SK-N-SH (cell line): Measurements from ENCODE around the gene AFAP1L2. TPM values are rescaled to one million over a fixed set of nuclear protein-coding genes. Genes with fewer than 3 reads are reported as not detected.

Experiments used
- CTCF ChIA-PET: fragments of 300-600, 350-600 bp; formaldehyde crosslinking; extraction: SDS; loops from one replicate; lab custom pipeline; 2021; lab: Yijun Ruan, JAX
- POLR2A ChIA-PET: fragments of 350-600 bp; sonication (Branson Sonifier 250); formaldehyde crosslinking; extraction: SDS; loops from one replicate; lab custom pipeline; 2020; ENCODE audit warnings: antibody characterized with exemption, inconsistent platforms; lab: Yijun Ruan, JAX
- DNase-seq: peaks from one replicate; pipeline ENCODE4 v3.0.0; 2012
- H2AFZ ChIP-seq: fragments of 200-600 bp; sonication (generic); 2 replicates; pipeline ENCODE4 v1.8.1; 2016; ENCODE audit warnings: antibody characterized with exemption, mild to moderate bottlenecking, low read depth
- H3F3A ChIP-seq: fragments of 200-600 bp; sonication (generic); replicated peaks from 2 replicates; pipeline ENCODE3; 2016; ENCODE audit warnings: antibody characterized with exemption, mild to moderate bottlenecking; ENCODE audit not compliant: insufficient read depth
- H3K27ac ChIP-seq, 2 experiments: fragments of 200-500 bp in 1 of 2; fragments of 200-600 bp in 1 of 2; sonication (Bioruptor generic) in 1 of 2; sonication (generic), shearing (Covaris generic) in 1 of 2; 2 replicates each; pipeline versions ENCODE4 v1.5.1 to v1.6.1; 2014 to 2016; ENCODE audit warnings: low read depth in 2 of 2, inconsistent platforms in 1 of 2, low read length in 1 of 2, mild to moderate bottlenecking in 1 of 2, mixed read lengths in 1 of 2
- H3K27me3 ChIP-seq: fragments of 200-600 bp; sonication (generic), shearing (Covaris generic); 2 replicates; pipeline ENCODE4 v1.6.1; 2016; ENCODE audit warnings: mixed run types; ENCODE audit not compliant: insufficient read depth
- H3K36me3 ChIP-seq, 2 experiments: fragments of 200-500 bp in 1 of 2; fragments of 200-600 bp in 1 of 2; sonication (Bioruptor generic) in 1 of 2; sonication (generic) in 1 of 2; replicated peaks in 1 of 2; 2 replicates each; pipeline versions ENCODE3 to v1.5.1; 2014 to 2016; ENCODE audit warnings: low read length in 1 of 2, mild to moderate bottlenecking in 1 of 2; ENCODE audit not compliant: insufficient read depth in 2 of 2, control insufficient read depth in 1 of 2
- H3K4me1 ChIP-seq, 2 experiments: fragments of 200-500 bp in 1 of 2; fragments of 200-600 bp in 1 of 2; sonication (Bioruptor generic) in 1 of 2; sonication (generic), shearing (Covaris generic) in 1 of 2; 2 replicates each; pipeline versions ENCODE4 v1.5.1 to v1.6.1; 2014 to 2016; ENCODE audit warnings: low read depth in 1 of 2, low read length in 1 of 2, mixed run types in 1 of 2; ENCODE audit not compliant: insufficient read depth in 2 of 2, control insufficient read depth in 1 of 2
- H3K4me2 ChIP-seq: fragments of 200-600 bp; sonication (generic), shearing (Covaris generic); 2 replicates; pipeline ENCODE4 v1.6.1; 2017; ENCODE audit warnings: mixed run types
- H3K4me3 ChIP-seq, 2 experiments: fragments of 200-500 bp in 1 of 2; fragments of 200-600 bp in 1 of 2; sonication (Bioruptor generic) in 1 of 2; sonication (generic), shearing (Covaris generic) in 1 of 2; 2 replicates each; pipeline versions ENCODE4 v1.5.1 to v1.8.1; 2014 to 2016; ENCODE audit warnings: low read depth in 2 of 2, inconsistent platforms in 1 of 2, low read length in 1 of 2, mild to moderate bottlenecking in 1 of 2, mixed read lengths in 1 of 2, moderate library complexity in 1 of 2
- H3K79me2 ChIP-seq: fragments of 200-600 bp; sonication (generic); 2 replicates; pipeline ENCODE4 v1.8.1; 2017; ENCODE audit warnings: mild to moderate bottlenecking; ENCODE audit not compliant: insufficient read depth
- H3K9ac ChIP-seq: fragments of 200-600 bp; sonication (generic); 2 replicates; pipeline ENCODE4 v1.6.1; 2017; ENCODE audit warnings: mixed run types
- H3K9me2 ChIP-seq: fragments of 200-600 bp; sonication (generic); 2 replicates; pipeline ENCODE4 v1.6.1; 2017; ENCODE audit warnings: mixed run types
- H3K9me3 ChIP-seq: fragments of 200-600 bp; sonication (generic); 2 replicates; pipeline ENCODE4 v1.6.1; 2017; ENCODE audit warnings: mixed run types, mild to moderate bottlenecking, moderate library complexity
- H4K20me1 ChIP-seq: fragments of 200-600 bp; sonication (generic); 2 replicates; pipeline ENCODE4 v1.6.1; 2017; ENCODE audit warnings: mild to moderate bottlenecking, mixed run types; ENCODE audit not compliant: insufficient read depth
- CHD2 ChIP-seq: fragments of 150-350 bp; IDR thresholded peaks from 2 replicates; pipeline ENCODE4 v1.6.1; 2018; ENCODE audit warnings: low read length; ENCODE audit not compliant: partially characterized antibody
- EP300 ChIP-seq, 2 experiments: IDR thresholded peaks; 2 replicates each; pipeline versions ENCODE4 v1.4.0 to v1.6.1; 2012; ENCODE audit warnings: borderline replicate concordance in 1 of 2, low read depth in 1 of 2, low read length in 1 of 2
- FOSL2 ChIP-seq: IDR thresholded peaks from 2 replicates; pipeline ENCODE4 v1.4.0; 2012; ENCODE audit warnings: low read depth, mild to moderate bottlenecking, moderate library complexity, borderline replicate concordance
- FOXJ3 ChIP-seq: sonication (generic); formaldehyde crosslinking; IDR thresholded peaks from 2 replicates; pipeline ENCODE4 v1.5.1; 2020; ENCODE audit warnings: mild to moderate bottlenecking, missing genetic modification reagents
- JUND ChIP-seq: IDR thresholded peaks from 2 replicates; pipeline ENCODE4 v1.4.0; 2012
- NFIC ChIP-seq: IDR thresholded peaks from 2 replicates; pipeline ENCODE4 v1.4.0; 2012; ENCODE audit warnings: borderline replicate concordance
- NRF1 ChIP-seq: IDR thresholded peaks from 2 replicates; pipeline ENCODE4 v1.6.1; 2012; ENCODE audit warnings: low read depth, mild to moderate bottlenecking, low read length
- POLR2AphosphoS5 ChIP-seq: IDR thresholded peaks from 2 replicates; pipeline ENCODE4 v1.6.1; 2012; ENCODE audit warnings: low read depth, low read length
- SMC3 ChIP-seq: IDR thresholded peaks from 2 replicates; pipeline ENCODE4 v1.6.1; 2012; ENCODE audit warnings: low read depth, low read length, improper control_type of control experiment
- TAF1 ChIP-seq: IDR thresholded peaks from 2 replicates; pipeline ENCODE4 v1.6.1; 2012; ENCODE audit warnings: low read depth, mild to moderate bottlenecking, low read length, moderate library complexity, borderline replicate concordance
- TEAD4 ChIP-seq: IDR thresholded peaks from 2 replicates; pipeline ENCODE4 v1.4.0; 2012; ENCODE audit warnings: mild to moderate bottlenecking, borderline replicate concordance; ENCODE audit not compliant: insufficient read depth
- YY1 ChIP-seq: IDR thresholded peaks from 2 replicates; pipeline ENCODE4 v1.4.0; 2012; ENCODE audit warnings: low read depth, mild to moderate bottlenecking
- WGBS: methylation state at CpG from one replicate; pipeline ENCODE4 v1.1.6; 2017; ENCODE audit warnings: low lambda C conversion rate; 5-methylcytosine and 5-hydroxymethylcytosine counted together
- polyA plus RNA-seq, 3 experiments: library from polyadenylated mRNA; depleted of rRNA; stranded (reverse); fragments of >200 nt; gene quantifications; 2 replicates each; pipeline ENCODE4 v1.2.3, GENCODE V29; 2012

The AFAP1L2 gene
- polyA plus RNA-seq, 1 of the 3 experiments (the other 2 are of a cell fraction): 0.54 TPM

DNA sequence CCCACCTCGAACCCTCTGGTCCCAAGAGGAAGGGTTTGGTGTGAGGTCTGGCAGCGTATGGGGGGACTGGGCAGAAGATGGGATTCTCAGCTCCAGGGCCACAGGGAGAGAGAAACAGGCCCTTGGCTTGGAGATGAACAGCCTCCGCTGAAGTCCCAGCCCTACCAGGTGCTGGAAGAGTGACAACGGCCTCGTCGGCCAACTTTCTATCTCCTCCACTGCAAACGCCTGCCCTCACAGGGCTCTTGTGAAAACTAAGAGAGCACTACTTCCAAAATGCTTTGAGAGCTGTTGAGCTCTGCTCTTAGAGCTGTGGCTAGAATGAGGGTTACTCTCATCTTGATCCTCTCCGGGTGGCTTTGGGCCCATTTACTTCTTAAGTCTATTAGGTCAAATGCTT is 63.5 kb downstream of the AFAP1L2 start:
- Histone ChIP-seq H3K9me2 (no peaks in the 10 kb centered on the region), H3K27ac (no peak overlapping the region), H3F3A (no peaks in the 10 kb centered on the region), H3K9ac (no peak overlapping the region), H3K27me3 (no peaks in the 10 kb centered on the region), H4K20me1 (no peaks in the 10 kb centered on the region), H3K9me3 (no peaks in the 10 kb centered on the region), H3K4me2 (no peak overlapping the region), H3K36me3 (no peaks in the 10 kb centered on the region), H3K79me2 (no peaks in the 10 kb centered on the region), H3K4me3 (no peak overlapping the region), H2AFZ (no peak overlapping the region), H3K4me1 (no peaks in the 10 kb centered on the region)
- DNase-seq: no peak
- ChIA-PET CTCF (interaction anchor here (0.6 to 1.2 kb wide), 2 partner anchors 12 to 26 kb away, joined by 3 read pairs; no protein-coding TSS in a partner anchor), POLR2A (no interaction called here)
- WGBS: 76% methylated on average over 7 of the region's 8 CpGs
- no peak for TF ChIP-seq FOSL2
- TF ChIP-seq SMC3: no peak
- no peak for TF ChIP-seq TAF1
- no peak for TF ChIP-seq NFIC
- no peak for TF ChIP-seq NRF1
- no peak for TF ChIP-seq POLR2AphosphoS5
- TF ChIP-seq EP300 (IDR thresholded peaks at IDR 0.05; ENCODE audit: borderline replicate concordance in 1 of 2, low read depth in 1 of 2, low read length in 1 of 2): no peak
- no peak for TF ChIP-seq YY1
- no peak for TF ChIP-seq JUND

DNA sequence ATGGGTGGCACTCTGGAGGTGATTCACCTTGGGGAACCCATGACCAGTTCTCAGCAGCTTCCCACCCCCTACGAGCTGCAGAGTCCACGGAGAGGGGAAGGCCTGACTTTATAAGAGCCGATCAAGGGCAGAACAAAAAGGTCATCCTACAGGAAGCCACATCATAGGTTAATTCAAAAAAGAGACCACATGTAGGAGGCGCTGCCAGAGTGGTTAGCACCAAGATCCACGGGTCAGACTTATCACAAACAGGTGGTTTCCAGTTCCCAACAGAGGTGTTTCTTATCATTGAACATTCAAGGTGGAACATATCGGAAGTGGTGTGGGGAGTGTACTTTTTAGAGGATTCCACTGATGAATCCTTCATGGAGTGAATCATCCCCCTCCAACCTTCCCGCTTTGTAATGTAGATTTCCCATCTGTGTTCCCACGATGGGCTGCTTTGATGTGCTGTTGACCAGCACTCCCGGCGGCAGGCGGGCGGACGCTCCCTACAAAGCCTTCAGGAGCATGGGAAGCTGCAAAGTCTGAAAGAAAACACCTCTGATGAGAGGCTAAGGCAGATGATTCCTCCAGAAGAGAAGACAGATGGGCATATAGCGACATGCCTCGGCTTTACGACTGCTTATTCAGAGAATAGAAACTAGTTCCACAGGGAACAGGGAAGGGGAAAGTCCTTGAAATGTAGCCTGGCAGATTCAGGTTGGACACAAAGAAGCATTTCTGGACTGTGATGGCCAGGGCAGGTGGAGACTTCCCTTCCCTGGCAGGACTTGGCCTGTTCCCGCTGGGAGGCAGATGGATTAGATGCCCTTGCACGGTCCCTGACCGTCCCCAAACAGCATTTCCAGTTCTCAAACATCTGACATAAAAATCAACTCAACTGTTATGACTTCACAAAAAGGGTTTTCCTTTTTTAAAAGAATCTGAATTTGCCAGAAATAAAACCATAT is 66.5 kb downstream of the AFAP1L2 start:
- no peaks in the 10 kb centered on the region for H3K9me3 ChIP-seq
- H3K27me3 ChIP-seq: peaks cover 5% of the 10 kb centered on the region; the same call in 1 of the 2 replicates
- H3K9ac ChIP-seq: no peak overlapping the region
- H4K20me1 ChIP-seq: no peaks in the 10 kb centered on the region
- H3K79me2 ChIP-seq: no peaks in the 10 kb centered on the region
- CTCF ChIA-PET: no interaction called here
- H3K9me2 ChIP-seq: no peaks in the 10 kb centered on the region
- no peak overlapping the region for H3K4me2 ChIP-seq
- no peaks in the 10 kb centered on the region for H3K4me1 ChIP-seq
- H3K4me3 ChIP-seq: no peak overlapping the region
- no peak for DNase-seq
- no peaks in the 10 kb centered on the region for H3F3A ChIP-seq
- 91% methylated on average over 19 of the region's 19 CpGs for WGBS
- no peak overlapping the region for H3K27ac ChIP-seq
- no peak overlapping the region for H2AFZ ChIP-seq
- POLR2A ChIA-PET: no interaction called here
- no peak for TF ChIP-seq TEAD4
- TF ChIP-seq TAF1: no peak
- TF ChIP-seq SMC3: no peak
- TF ChIP-seq CHD2: no peak
- TF ChIP-seq FOXJ3 (CRISPR knock-in tag): no peak
- no peak for TF ChIP-seq EP300 (IDR thresholded peaks at IDR 0.05; ENCODE audit: borderline replicate concordance in 1 of 2, low read depth in 1 of 2, low read length in 1 of 2)
- H3K36me3 ChIP-seq: no peaks in the 10 kb centered on the region
